SK-N-MC (cell line): ENCODE data around the gene AATK.

Experiments used
- EZH2 ChIP-seq: fragments of 200-600 bp; sonication (generic); IDR thresholded peaks from one replicate; pipeline ENCODE4 v1.6.1; 2017; ENCODE audit warnings: antibody characterized with exemption
- FOXP2 ChIP-seq: optimal IDR thresholded peaks from 2 replicates; pipeline ENCODE3; 2011; ENCODE audit warnings: mild to moderate bottlenecking, moderate library complexity; ENCODE audit not compliant: insufficient read depth; ENCODE audit errors: extremely low read length, control extremely low read depth
- POLR2AphosphoS5 ChIP-seq: IDR thresholded peaks from 2 replicates; pipeline ENCODE4 v1.6.1; 2012; ENCODE audit warnings: mild to moderate bottlenecking, low read depth, low read length, borderline replicate concordance

- TF ChIP-seq POLR2AphosphoS5, result no peak
- TF ChIP-seq EZH2, result no peak
- no peak for TF ChIP-seq FOXP2
Measured at GRCh38 chr17:81144423-81144781, 21.6 kb downstream of the AATK start.
